ENCODE results near the gene TMEM52B.

TMEM52B gene

GRCh38 chr12:10205220-10205807, 26.5 kb downstream of the TMEM52B start:
- Histone ChIP-seq H3K18ac (ENCODE audit: low read depth in 1 of 2, low read length in 2 of 2) (peak overlapping the region in 1 of 2 experiments; percentile 11), H2AK5ac (ENCODE audit: low read length, severe bottlenecking) (no peak overlapping the region), H3K4ac (ENCODE audit: low read depth in 1 of 2, low read length in 2 of 2) (no peak overlapping the region), H3K79me1 (replicated peaks; ENCODE audit: low read length, poor library complexity, severe bottlenecking) (no peaks in the 10 kb centered on the region), H3K36me3 (ENCODE audit: control insufficient read depth in 1 of 2, insufficient read depth in 2 of 2, low read depth in 1 of 2, low read length in 2 of 2) (no peaks in the 10 kb centered on the region), H2BK120ac (ENCODE audit: low read depth, low read length) (no peak overlapping the region), H4K91ac (ENCODE audit: low read length) (no peak overlapping the region), H3K27ac (ENCODE audit: low read length, poor library complexity, severe bottlenecking) (no peak overlapping the region), H3K9me3 (ENCODE audit: control insufficient read depth, low read length) (no peaks in the 10 kb centered on the region), H4K8ac (ENCODE audit: low read length) (no peak overlapping the region), H3K4me1 (ENCODE audit: control insufficient read depth, insufficient read depth, low read depth, low read length) (no peaks in the 10 kb centered on the region), H3K27me3 (ENCODE audit: control insufficient read depth in 1 of 2, insufficient read depth in 1 of 2, low read length in 2 of 2) (no peaks in the 10 kb centered on the region), H3K4me3 (ENCODE audit: insufficient read depth in 1 of 2, low read depth in 1 of 2, low read length in 2 of 2) (no peak overlapping the region), H3K9ac (ENCODE audit: low read length) (no peak overlapping the region), H2BK15ac (ENCODE audit: low read depth, poor library complexity, severe bottlenecking) (no peak overlapping the region), H2BK12ac (ENCODE audit: low read length in 2 of 2) (no peak overlapping the region), H3K14ac (ENCODE audit: low read length in 2 of 2) (no peak overlapping the region), H3K23ac (ENCODE audit: low read length in 2 of 2) (no peak overlapping the region), H3K4me2 (ENCODE audit: low read length, poor library complexity, severe bottlenecking) (no peak overlapping the region), H2AFZ (ENCODE audit: low read depth, low read length) (no peak overlapping the region), H2BK5ac (ENCODE audit: low read depth, low read length, poor library complexity, severe bottlenecking) (no peak overlapping the region)
- peak; percentile 85 for DNase-seq
- WGBS = 6% methylated on average over 3 of the region's 3 CpGs

- Histone ChIP-seq H3K9me3 (ENCODE audit: control insufficient read depth, low read length) (no peaks in the 10 kb centered on the region), H3K4me3 (ENCODE audit: insufficient read depth in 1 of 2, low read depth in 1 of 2, low read length in 2 of 2) (no peak overlapping the region), H3K9ac (ENCODE audit: low read length) (no peak overlapping the region), H3K14ac (ENCODE audit: low read length in 2 of 2) (no peak overlapping the region), H2AFZ (ENCODE audit: low read depth, low read length) (no peak overlapping the region), H3K18ac (ENCODE audit: low read depth in 1 of 2, low read length in 2 of 2) (no peak overlapping the region), H2BK12ac (ENCODE audit: low read length in 2 of 2) (no peak overlapping the region), H3K23ac (ENCODE audit: low read length in 2 of 2) (no peak overlapping the region), H2AK5ac (ENCODE audit: low read length, severe bottlenecking) (no peak overlapping the region), H2BK120ac (ENCODE audit: low read depth, low read length) (no peak overlapping the region), H2BK15ac (ENCODE audit: low read depth, poor library complexity, severe bottlenecking) (no peak overlapping the region), H2BK5ac (ENCODE audit: low read depth, low read length, poor library complexity, severe bottlenecking) (no peak overlapping the region), H4K8ac (ENCODE audit: low read length) (no peak overlapping the region), H3K36me3 (ENCODE audit: control insufficient read depth in 1 of 2, insufficient read depth in 2 of 2, low read depth in 1 of 2, low read length in 2 of 2) (no peaks in the 10 kb centered on the region), H3K4me2 (ENCODE audit: low read length, poor library complexity, severe bottlenecking) (no peak overlapping the region), H3K27me3 (ENCODE audit: control insufficient read depth in 1 of 2, insufficient read depth in 1 of 2, low read length in 2 of 2) (no peaks in the 10 kb centered on the region), H3K79me1 (replicated peaks; ENCODE audit: low read length, poor library complexity, severe bottlenecking) (no peaks in the 10 kb centered on the region), H3K4ac (ENCODE audit: low read depth in 1 of 2, low read length in 2 of 2) (no peak overlapping the region), H4K91ac (ENCODE audit: low read length) (no peak overlapping the region), H3K4me1 (ENCODE audit: control insufficient read depth, insufficient read depth, low read depth, low read length) (peaks cover 2% of the 10 kb centered on the region), H3K27ac (ENCODE audit: low read length, poor library complexity, severe bottlenecking) (no peak overlapping the region)
- no CpG with 5 or more reads among the region's 2 CpGs for WGBS
- DNase-seq = no peak
Observed at GRCh38 chr12:10207136-10207535, 28.3 kb downstream of the TMEM52B start.

DNA sequence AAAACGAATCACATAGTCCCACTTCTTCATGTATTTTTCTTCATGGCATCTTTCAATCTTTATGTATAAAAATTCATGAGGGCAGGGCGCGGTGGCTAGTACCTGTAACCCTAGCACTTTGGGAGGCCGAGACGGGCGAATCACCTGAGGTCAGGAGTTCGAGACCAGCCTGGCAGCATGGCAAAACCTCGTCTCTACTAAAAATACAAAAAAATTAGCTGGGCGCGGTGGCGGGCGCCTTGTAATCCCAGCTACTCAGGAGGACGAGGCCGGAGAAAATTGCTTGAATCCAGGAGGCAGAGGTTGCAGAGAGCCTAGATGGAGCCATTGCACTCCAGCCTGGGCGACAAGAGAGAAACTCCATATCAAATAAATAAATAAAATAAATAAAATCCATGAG, 31.4 kb downstream of the TMEM52B start:
- Histone ChIP-seq H3K4me1 (ENCODE audit: control insufficient read depth, insufficient read depth, low read depth, low read length) (peaks cover 2% of the 10 kb centered on the region), H3K27ac (ENCODE audit: low read length, poor library complexity, severe bottlenecking) (no peak overlapping the region), H4K91ac (ENCODE audit: low read length) (no peak overlapping the region), H3K79me1 (replicated peaks; ENCODE audit: low read length, poor library complexity, severe bottlenecking) (no peaks in the 10 kb centered on the region), H3K18ac (ENCODE audit: low read depth in 1 of 2, low read length in 2 of 2) (no peak overlapping the region), H3K23ac (ENCODE audit: low read length in 2 of 2) (no peak overlapping the region), H2AK5ac (ENCODE audit: low read length, severe bottlenecking) (no peak overlapping the region), H3K4ac (ENCODE audit: low read depth in 1 of 2, low read length in 2 of 2) (no peak overlapping the region), H3K9me3 (ENCODE audit: control insufficient read depth, low read length) (no peaks in the 10 kb centered on the region), H3K27me3 (ENCODE audit: control insufficient read depth in 1 of 2, insufficient read depth in 1 of 2, low read length in 2 of 2) (no peaks in the 10 kb centered on the region), H2BK5ac (ENCODE audit: low read depth, low read length, poor library complexity, severe bottlenecking) (no peak overlapping the region), H4K8ac (ENCODE audit: low read length) (no peak overlapping the region), H2BK15ac (ENCODE audit: low read depth, poor library complexity, severe bottlenecking) (peak overlapping the region; percentile 69), H2AFZ (ENCODE audit: low read depth, low read length) (no peak overlapping the region), H2BK120ac (ENCODE audit: low read depth, low read length) (no peak overlapping the region), H2BK12ac (ENCODE audit: low read length in 2 of 2) (no peak overlapping the region), H3K36me3 (ENCODE audit: control insufficient read depth in 1 of 2, insufficient read depth in 2 of 2, low read depth in 1 of 2, low read length in 2 of 2) (no peaks in the 10 kb centered on the region), H3K14ac (ENCODE audit: low read length in 2 of 2) (no peak overlapping the region), H3K9ac (ENCODE audit: low read length) (no peak overlapping the region), H3K4me3 (ENCODE audit: insufficient read depth in 1 of 2, low read depth in 1 of 2, low read length in 2 of 2) (no peak overlapping the region), H3K4me2 (ENCODE audit: low read length, poor library complexity, severe bottlenecking) (no peak overlapping the region)
- 96% methylated on average over 14 of the region's 15 CpGs for WGBS
- DNase-seq = no peak

- peak overlapping the region; percentile 56 for H2AK5ac ChIP-seq (ENCODE audit: low read length, severe bottlenecking)
- no peaks in the 10 kb centered on the region for H3K9me3 ChIP-seq (ENCODE audit: control insufficient read depth, low read length)
- H2BK5ac ChIP-seq (ENCODE audit: low read depth, low read length, poor library complexity, severe bottlenecking) = no peak overlapping the region
- H3K4me2 ChIP-seq (ENCODE audit: low read length, poor library complexity, severe bottlenecking) = no peak overlapping the region
- no peaks in the 10 kb centered on the region for H3K27me3 ChIP-seq (ENCODE audit: control insufficient read depth in 1 of 2, insufficient read depth in 1 of 2, low read length in 2 of 2)
- H2BK12ac ChIP-seq (ENCODE audit: low read length in 2 of 2) = peak overlapping the region in 1 of 2 experiments; percentile 18
- H3K18ac ChIP-seq (ENCODE audit: low read depth in 1 of 2, low read length in 2 of 2) = no peak overlapping the region
- H3K4ac ChIP-seq (ENCODE audit: low read depth in 1 of 2, low read length in 2 of 2) = no peak overlapping the region
- H3K14ac ChIP-seq (ENCODE audit: low read length in 2 of 2) = no peak overlapping the region
- H2AFZ ChIP-seq (ENCODE audit: low read depth, low read length) = no peak overlapping the region
- no peak overlapping the region for H3K4me3 ChIP-seq (ENCODE audit: insufficient read depth in 1 of 2, low read depth in 1 of 2, low read length in 2 of 2)
- 94% methylated on average over 24 of the region's 25 CpGs for WGBS
- H3K9ac ChIP-seq (ENCODE audit: low read length) = peak overlapping the region; percentile 100
- H3K4me1 ChIP-seq (ENCODE audit: control insufficient read depth, insufficient read depth, low read depth, low read length) = peaks cover 5% of the 10 kb centered on the region
- H3K27ac ChIP-seq (ENCODE audit: low read length, poor library complexity, severe bottlenecking) = no peak overlapping the region
- H3K23ac ChIP-seq (ENCODE audit: low read length in 2 of 2) = no peak overlapping the region
- H4K91ac ChIP-seq (ENCODE audit: low read length) = no peak overlapping the region
- H3K36me3 ChIP-seq (ENCODE audit: control insufficient read depth in 1 of 2, insufficient read depth in 2 of 2, low read depth in 1 of 2, low read length in 2 of 2) = peaks cover 0 to 2% of the 10 kb centered on the region in 2 experiments
- DNase-seq = no peak
- H2BK120ac ChIP-seq (ENCODE audit: low read depth, low read length) = no peak overlapping the region
- H4K8ac ChIP-seq (ENCODE audit: low read length) = no peak overlapping the region
- H3K79me1 ChIP-seq (replicated peaks; ENCODE audit: low read length, poor library complexity, severe bottlenecking) = no peaks in the 10 kb centered on the region
- peak overlapping the region; percentile 15 for H2BK15ac ChIP-seq (ENCODE audit: low read depth, poor library complexity, severe bottlenecking)
Observed at GRCh38 chr12:10211101-10211939, 32.5 kb downstream of the TMEM52B start.
